WERI-Rb-1 (cell line): ENCODE results near the gene NR2F6.

Source experiments
- DNase-seq: peaks from one replicate; pipeline ENCODE4 v3.0.0-alpha.2; 2020
- H3K27ac ChIP-seq: fragments of 250-450 bp; sonication (Bioruptor Pico); 2 replicates; pipeline ENCODE4 v1.5.1; 2020; ENCODE audit warnings: mild to moderate bottlenecking, moderate library complexity
- H3K27me3 ChIP-seq: fragments of 250-450 bp; sonication (Bioruptor Pico); 2 replicates; pipeline ENCODE4 v1.5.1; 2021; ENCODE audit warnings: mild to moderate bottlenecking, low read depth, moderate library complexity; ENCODE audit not compliant: insufficient read depth, severe bottlenecking
- H3K36me3 ChIP-seq: fragments of 250-450 bp; sonication (Bioruptor Pico); 2 replicates; pipeline ENCODE4 v1.5.1; 2020; ENCODE audit warnings: mild to moderate bottlenecking, moderate library complexity
- H3K4me3 ChIP-seq: 2 replicates; pipeline ENCODE4 v1.5.1; 2011; ENCODE audit warnings: low read depth, mild to moderate bottlenecking, control low read depth, low read length
- H3K9me3 ChIP-seq: fragments of 250-450 bp; sonication (Bioruptor Pico); 2 replicates; pipeline ENCODE4 v1.5.1; 2021; ENCODE audit warnings: mild to moderate bottlenecking, moderate library complexity; ENCODE audit not compliant: severe bottlenecking
- TF ChIP-seq, protein P1 (sequence below): IDR thresholded peaks from 2 replicates; pipeline ENCODE4 v1.5.1; 2011; ENCODE audit warnings: low read depth, mild to moderate bottlenecking, control low read depth, inconsistent platforms, low read length

The NR2F6 gene

DNA sequence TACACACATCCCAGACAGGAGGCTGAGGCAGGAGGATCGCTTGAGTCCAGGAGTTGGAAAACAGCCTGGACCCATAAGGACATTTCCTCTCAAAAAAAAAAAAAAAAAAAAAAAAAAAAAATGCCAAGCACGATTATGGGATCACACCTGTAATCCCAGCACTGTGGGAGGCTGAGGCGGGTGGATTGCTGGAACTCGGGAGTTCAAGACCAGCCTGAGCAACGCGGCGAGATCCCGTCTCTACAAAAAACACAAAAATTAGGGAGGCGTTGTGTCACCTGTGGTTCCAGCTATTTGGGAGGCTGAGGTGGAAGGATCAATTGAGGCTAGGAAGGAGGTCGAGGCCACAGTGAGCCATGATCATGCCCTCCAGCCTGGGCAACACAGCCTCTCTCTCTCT is 20.7 kb downstream of the NR2F6 start:
- Histone ChIP-seq H3K36me3 (peaks cover 20% of the 10 kb centered on the region), H3K27ac (no peak overlapping the region), H3K9me3 (no peaks in the 10 kb centered on the region), H3K4me3 (no peak overlapping the region), H3K27me3 (no peaks in the 10 kb centered on the region)
- DNase-seq, result no peak
- TF ChIP-seq, protein P1, sequence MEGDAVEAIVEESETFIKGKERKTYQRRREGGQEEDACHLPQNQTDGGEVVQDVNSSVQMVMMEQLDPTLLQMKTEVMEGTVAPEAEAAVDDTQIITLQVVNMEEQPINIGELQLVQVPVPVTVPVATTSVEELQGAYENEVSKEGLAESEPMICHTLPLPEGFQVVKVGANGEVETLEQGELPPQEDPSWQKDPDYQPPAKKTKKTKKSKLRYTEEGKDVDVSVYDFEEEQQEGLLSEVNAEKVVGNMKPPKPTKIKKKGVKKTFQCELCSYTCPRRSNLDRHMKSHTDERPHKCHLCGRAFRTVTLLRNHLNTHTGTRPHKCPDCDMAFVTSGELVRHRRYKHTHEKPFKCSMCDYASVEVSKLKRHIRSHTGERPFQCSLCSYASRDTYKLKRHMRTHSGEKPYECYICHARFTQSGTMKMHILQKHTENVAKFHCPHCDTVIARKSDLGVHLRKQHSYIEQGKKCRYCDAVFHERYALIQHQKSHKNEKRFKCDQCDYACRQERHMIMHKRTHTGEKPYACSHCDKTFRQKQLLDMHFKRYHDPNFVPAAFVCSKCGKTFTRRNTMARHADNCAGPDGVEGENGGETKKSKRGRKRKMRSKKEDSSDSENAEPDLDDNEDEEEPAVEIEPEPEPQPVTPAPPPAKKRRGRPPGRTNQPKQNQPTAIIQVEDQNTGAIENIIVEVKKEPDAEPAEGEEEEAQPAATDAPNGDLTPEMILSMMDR, result no peak

DNA sequence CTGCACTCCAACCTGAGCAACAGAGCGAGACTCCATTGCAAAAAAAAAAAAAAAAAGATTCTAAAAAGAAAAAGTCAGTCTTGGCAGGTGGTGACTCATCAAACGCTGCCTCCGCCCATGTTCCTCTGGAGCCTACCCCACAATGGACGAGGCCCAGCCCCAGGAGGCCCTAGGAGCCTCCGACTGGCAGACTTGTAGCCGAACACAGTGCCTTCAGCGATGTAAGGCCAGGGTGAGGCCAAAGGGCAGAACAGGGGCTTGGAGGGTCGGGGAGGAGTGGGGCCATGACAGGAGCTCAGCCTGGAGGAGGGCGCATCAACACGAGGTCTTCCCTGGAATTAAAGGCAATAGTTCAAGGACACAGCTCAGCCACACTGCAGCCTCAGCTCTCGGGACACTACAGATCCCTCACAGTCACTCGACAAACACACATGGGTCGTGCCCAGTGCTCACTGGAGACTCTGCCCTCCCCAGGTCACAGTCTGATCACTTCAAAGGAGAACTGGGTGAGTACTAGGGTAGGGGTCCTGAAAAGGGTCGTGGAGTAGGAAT is 25.4 kb downstream of the NR2F6 start:
- TF ChIP-seq, protein P1, result no peak
- no peak for DNase-seq
- Histone ChIP-seq H3K36me3 (peaks cover 13% of the 10 kb centered on the region), H3K9me3 (no peaks in the 10 kb centered on the region), H3K27ac (no peak overlapping the region), H3K4me3 (no peak overlapping the region), H3K27me3 (no peaks in the 10 kb centered on the region)

DNA sequence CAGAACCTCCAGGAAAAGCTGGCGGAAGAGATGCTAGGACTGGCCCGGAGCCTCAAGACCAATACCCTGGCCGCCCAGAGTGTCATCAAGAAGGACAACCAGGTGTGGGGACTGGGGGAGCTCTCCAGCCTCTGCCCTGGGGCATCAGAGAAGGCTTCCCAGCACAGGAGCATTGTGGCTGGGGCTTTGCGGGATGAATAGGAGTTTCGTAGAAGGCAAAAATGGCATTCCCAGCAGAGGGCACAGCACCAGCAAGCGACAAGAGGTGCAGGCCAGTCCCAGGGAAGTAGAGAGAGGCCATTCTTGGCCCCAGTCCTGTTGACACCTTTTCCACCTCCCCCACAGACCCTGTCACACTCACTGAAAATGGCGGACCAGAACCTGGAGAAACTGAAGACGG is 26.4 kb downstream of the NR2F6 start:
- DNase-seq, result no peak
- peaks cover 13% of the 10 kb centered on the region for H3K36me3 ChIP-seq
- TF ChIP-seq, protein P1, result no peak

DNA sequence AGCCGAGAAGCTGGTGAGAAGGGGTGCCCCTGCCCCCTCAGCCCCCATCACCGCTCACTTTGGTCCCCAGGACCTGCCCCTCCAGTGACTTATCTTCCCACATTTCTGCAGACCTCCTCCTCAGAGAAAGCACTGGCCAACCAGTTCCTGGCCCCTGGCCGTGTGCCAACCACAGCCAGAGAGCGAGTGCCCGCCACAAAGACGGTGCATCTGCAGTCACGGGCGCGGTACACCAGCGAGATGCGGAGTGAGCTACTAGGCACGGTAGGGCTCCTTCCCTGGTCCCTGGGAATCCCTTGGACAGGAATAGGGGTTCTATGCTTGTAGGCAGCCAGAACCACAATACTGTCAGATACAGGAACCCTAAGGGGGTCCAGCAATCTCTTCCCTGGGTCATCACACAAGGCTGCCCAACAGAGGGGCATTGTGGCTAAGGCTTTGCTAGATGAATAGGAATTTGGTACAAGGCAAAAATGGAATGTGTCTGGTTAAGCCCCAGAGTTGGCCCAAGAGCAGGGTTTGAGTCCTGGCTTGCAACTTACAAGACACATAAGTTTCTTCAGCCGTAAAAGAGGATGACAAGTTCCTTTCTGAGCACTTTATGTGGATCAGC is 29.6 kb downstream of the NR2F6 start:
- peaks cover 24% of the 10 kb centered on the region for H3K36me3 ChIP-seq
- TF ChIP-seq, protein P1, result no peak
- DNase-seq, result no peak
- no peak overlapping the region for H3K27ac ChIP-seq
- H3K27me3 ChIP-seq, result no peaks in the 10 kb centered on the region
- no peak overlapping the region for H3K4me3 ChIP-seq
- no peaks in the 10 kb centered on the region for H3K9me3 ChIP-seq

More for the DNA sequence above, 26.4 kb downstream of the NR2F6 start:
- Histone ChIP-seq H3K9me3 (no peaks in the 10 kb centered on the region), H3K4me3 (no peak overlapping the region), H3K27ac (no peak overlapping the region), H3K27me3 (no peaks in the 10 kb centered on the region)

DNA sequence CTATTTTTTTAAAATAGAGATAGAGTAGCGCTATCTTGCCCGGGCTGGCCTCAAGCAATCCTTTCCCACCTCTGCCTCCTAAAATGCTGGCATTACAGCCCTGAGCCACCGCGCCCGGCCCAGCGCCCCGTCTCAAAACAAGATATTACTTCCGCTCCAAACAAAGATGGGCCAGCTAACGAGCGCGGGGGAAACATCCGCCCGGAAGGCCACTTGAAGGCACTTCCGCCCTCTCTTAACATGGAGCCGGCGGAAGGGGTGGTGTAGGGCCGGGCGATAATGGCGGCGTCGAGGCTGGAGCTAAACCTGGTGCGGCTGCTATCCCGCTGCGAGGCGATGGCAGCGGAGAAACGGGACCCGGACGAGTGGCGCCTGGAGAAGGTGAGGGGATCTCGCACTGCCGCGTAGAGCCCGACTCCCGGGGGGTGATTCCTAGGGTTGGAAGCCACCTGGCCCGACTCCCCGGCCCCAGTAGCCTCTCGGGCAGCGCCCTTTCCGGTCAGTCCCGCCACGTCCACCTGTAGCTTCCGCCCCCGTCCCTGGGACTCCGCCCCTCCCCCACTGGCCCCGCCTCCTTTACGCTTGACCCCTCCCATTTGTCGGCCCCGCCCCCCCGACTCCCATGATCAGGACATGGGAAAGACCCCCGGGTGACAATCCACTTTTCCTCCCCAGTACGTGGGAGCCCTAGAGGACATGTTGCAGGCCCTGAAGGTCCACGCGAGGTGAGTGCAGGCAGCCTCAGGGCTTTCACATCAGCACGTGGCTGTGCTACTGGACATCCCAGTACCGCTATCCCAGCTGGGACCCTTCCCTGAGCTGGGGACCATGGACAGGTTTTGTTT is 30.4 kb downstream of the NR2F6 start, which contains the start of gene USE1:
TSS of gene USE1 (plus strand) at position 231 of the 845 bp plus-strand sequence. CDS start at position 280, 49 bp downstream.
- Histone ChIP-seq H3K4me3 (peak within 1 kb of the TSS; percentile 61), H3K36me3 (peaks cover 25% of the 10 kb centered on the region), H3K27ac (peak within 1 kb of the TSS; percentile 96), H3K9me3 (no peaks in the 10 kb centered on the region), H3K27me3 (no peaks in the 10 kb centered on the region)
- DNase-seq, result peak; percentile 89
- TF ChIP-seq, protein P1, result no peak
